GM21717 (cell line): ENCODE data around the gene PKD2L1.
A peak's percentile ranks its signal among the peaks of the same experiment; 100 is the strongest.
"Not testable (repeated sequence)": the region's sequence is repeated elsewhere in the genome, so short reads cannot be mapped to it uniquely, and the experiment has no call there.

Source experiments
- ATAC-seq: cut with Tn5 transposase; IDR thresholded peaks from one replicate; pipeline ENCODE4 v1.9.1; 2021; ENCODE audit warnings: mild to moderate bottlenecking, moderate library complexity; ENCODE audit not compliant: unreplicated experiment

The PKD2L1 gene

GRCh38 chr10:100330079-100330478 is at the start of gene PKD2L1:
TSS of gene PKD2L1 (minus strand) at chr10:100330228. CDS start at chr10:100330103, 125 bp downstream.
- no peak for ATAC-seq

- ATAC-seq, result no peak
Observed at GRCh38 chr10:100377830-100378229, 47.8 kb upstream of the PKD2L1 start.

GRCh38 chr10:100376656-100377055 is 46.6 kb upstream of the PKD2L1 start:
- not testable (repeated sequence) for ATAC-seq

GRCh38 chr10:100374677-100375353 is 44.8 kb upstream of the PKD2L1 start:
- ATAC-seq, result not testable (repeated sequence)

GRCh38 chr10:100374200-100374655 is 44.2 kb upstream of the PKD2L1 start:
- ATAC-seq, result no peak

- ATAC-seq, result peak; percentile 96
Observed at GRCh38 chr10:100373298-100374199, 43.5 kb upstream of the PKD2L1 start.

- ATAC-seq, result no peak
Observed at GRCh38 chr10:100372415-100373297, 42.6 kb upstream of the PKD2L1 start.

GRCh38 chr10:100371482-100372027 is 41.5 kb upstream of the PKD2L1 start:
- no peak for ATAC-seq

- ATAC-seq, result no peak
Observed at GRCh38 chr10:100370714-100371481, 40.9 kb upstream of the PKD2L1 start.

- no peak for ATAC-seq
Observed at GRCh38 chr10:100368721-100369120, 38.7 kb upstream of the PKD2L1 start.

- no peak for ATAC-seq
Observed at GRCh38 chr10:100364735-100365391, 34.8 kb upstream of the PKD2L1 start.

GRCh38 chr10:100364175-100364574 is 34.1 kb upstream of the PKD2L1 start:
- ATAC-seq, result no peak

GRCh38 chr10:100362570-100363496 is 32.8 kb upstream of the PKD2L1 start:
- ATAC-seq, result no peak

GRCh38 chr10:100360234-100360633 is 30.2 kb upstream of the PKD2L1 start:
- ATAC-seq, result no peak

- ATAC-seq, result no peak
Observed at GRCh38 chr10:100359529-100360150, 29.6 kb upstream of the PKD2L1 start.

GRCh38 chr10:100359030-100359432 is 29.0 kb upstream of the PKD2L1 start:
- no peak for ATAC-seq

GRCh38 chr10:100357059-100357858 is 27.2 kb upstream of the PKD2L1 start:
- no peak for ATAC-seq
